Loucy (cell line): ENCODE data around the gene STRADA.

Experiments
- CTCF ChIP-seq: fragments of 200-600 bp; sonication (generic); conservative IDR thresholded peaks from 2 replicates; pipeline ENCODE4 v1.5.1; 2014; ENCODE audit warnings: mild to moderate bottlenecking, antibody characterized with exemption, low read length
- EZH2phosphoT487 ChIP-seq: fragments of 200-600 bp; IDR thresholded peaks from 2 replicates; pipeline ENCODE4 v1.6.1; 2018; ENCODE audit warnings: antibody characterized with exemption, mild to moderate bottlenecking, moderate library complexity, borderline replicate concordance

- TF ChIP-seq CTCF, result no peak
- TF ChIP-seq EZH2phosphoT487, result no peak
Measured at GRCh38 chr17:63704259-63704576, 37.4 kb downstream of the STRADA start.
